Endothelial cell of umbilical vein (primary cell): ENCODE results near the gene CNN2. TPM values are rescaled to one million over a fixed set of nuclear protein-coding genes. Genes with fewer than 3 reads are reported as not detected.

Experiments
- BruUV-seq: library from RNA; stranded (reverse); fragments of 400-500 nt; replicated peaks from 2 replicates; lab custom pipeline; 2021; lab: Mats Ljungman, UMichigan
- CTCF ChIA-PET: fragments of 300-600, 350-600 bp; sonication (Branson Sonifier 250); formaldehyde crosslinking; loops from one replicate; lab custom pipeline; 2021; ENCODE audit warnings: antibody characterized with exemption, inconsistent platforms; lab: Charles Lee
- POLR2A ChIA-PET: fragments of 300-600, 350-600 bp; sonication (Branson Sonifier 250); formaldehyde crosslinking; loops from one replicate; lab custom pipeline; 2021; ENCODE audit warnings: antibody characterized with exemption, inconsistent platforms; lab: Charles Lee
- DNase-seq: peaks from one replicate; pipeline ENCODE4 v3.0.0-alpha.2; 2011; ENCODE audit warnings: low read depth, low spot score
- FAIRE-seq: peaks from 2 replicates; lab custom pipeline; 2011; peaks lifted over from hg19 to GRCh38; lab: Jason Lieb, UNC
- H2AFZ ChIP-seq: 2 replicates; pipeline ENCODE4 v1.6.0; 2012; ENCODE audit warnings: low read depth, low read length, control low read depth, inconsistent platforms
- H3K27ac ChIP-seq: 2 replicates; pipeline ENCODE4 v1.5.1; 2011; ENCODE audit warnings: low read depth, mild to moderate bottlenecking, control low read depth, low read length, moderate library complexity; ENCODE audit not compliant: insufficient read depth
- H3K27me3 ChIP-seq, 2 experiments: 2 replicates each; pipeline versions ENCODE4 v1.6.0 to v1.6.1; 2011; ENCODE audit warnings: low read length in 2 of 2, mixed read lengths in 1 of 2; ENCODE audit not compliant: control insufficient read depth in 2 of 2, insufficient read depth in 2 of 2
- H3K36me3 ChIP-seq, 2 experiments: 2 replicates in 1 of 2; 3 replicates in 1 of 2; pipeline ENCODE4 v1.5.1; 2011; ENCODE audit warnings: low read length in 2 of 2, mild to moderate bottlenecking in 1 of 2, moderate library complexity in 1 of 2; ENCODE audit not compliant: control insufficient read depth in 2 of 2, insufficient read depth in 2 of 2; ENCODE audit errors: extremely low read depth in 1 of 2
- H3K4me1 ChIP-seq: 3 replicates; pipeline ENCODE4 v1.5.1; 2011; ENCODE audit warnings: mild to moderate bottlenecking, low read length; ENCODE audit not compliant: control insufficient read depth, insufficient read depth; ENCODE audit errors: extremely low read depth
- H3K4me2 ChIP-seq: 2 replicates; pipeline ENCODE4 v1.6.1; 2011; ENCODE audit warnings: low read length, control low read depth, mixed read lengths; ENCODE audit not compliant: insufficient read depth
- H3K4me3 ChIP-seq, 3 experiments: fragments of 200-600 bp in 1 of 3; sonication (generic), shearing (Covaris generic) in 1 of 3; replicated peaks in 1 of 3; 2 replicates each; pipeline ENCODE4 v1.5.1; 2011 to 2016; ENCODE audit warnings: control low read depth in 3 of 3, low read length in 3 of 3, mild to moderate bottlenecking in 2 of 3, inconsistent platforms in 1 of 3, low read depth in 1 of 3, moderate library complexity in 1 of 3; ENCODE audit not compliant: insufficient read depth in 1 of 3
- H3K79me2 ChIP-seq: 2 replicates; pipeline ENCODE4 v1.6.0; 2012; ENCODE audit warnings: low read length, inconsistent platforms; ENCODE audit not compliant: control insufficient read depth, insufficient read depth
- H3K9ac ChIP-seq: replicated peaks from 2 replicates; pipeline ENCODE3; 2011; ENCODE audit warnings: low read length, control low read depth; ENCODE audit not compliant: insufficient read depth; ENCODE audit errors: extremely low read depth
- H3K9me1 ChIP-seq: replicated peaks from 3 replicates; pipeline ENCODE4 v1.6.0; 2011; ENCODE audit warnings: mild to moderate bottlenecking, low read length; ENCODE audit not compliant: control insufficient read depth, insufficient read depth; ENCODE audit errors: extremely low read depth
- H3K9me3 ChIP-seq: replicated peaks from 2 replicates; pipeline ENCODE4 v1.5.1; 2012; ENCODE audit warnings: low read length, inconsistent platforms; ENCODE audit not compliant: control insufficient read depth, insufficient read depth
- H4K20me1 ChIP-seq: replicated peaks from 2 replicates; pipeline ENCODE3; 2011; ENCODE audit warnings: mild to moderate bottlenecking, low read length; ENCODE audit not compliant: control insufficient read depth, insufficient read depth; ENCODE audit errors: extremely low read depth
- CTCF ChIP-seq, 2 donors: IDR thresholded peaks; 1 replicate in 1 of 2; 2 replicates in 1 of 2; pipeline ENCODE4 v1.5.1; 2011; ENCODE audit warnings: low read length in 2 of 2, mild to moderate bottlenecking in 2 of 2, moderate library complexity in 2 of 2, control low read depth in 1 of 2, inconsistent platforms in 1 of 2, low read depth in 1 of 2; ENCODE audit not compliant: insufficient read depth in 1 of 2; ENCODE audit errors: extremely low read depth in 1 of 2
- EZH2 ChIP-seq: IDR thresholded peaks from 2 replicates; pipeline ENCODE4 v1.6.1; 2012; ENCODE audit warnings: borderline replicate concordance, low read depth, mild to moderate bottlenecking, moderate library complexity, low read length, inconsistent platforms; ENCODE audit not compliant: severe bottlenecking
- FOS ChIP-seq: IDR thresholded peaks from 2 replicates; pipeline ENCODE4 v1.6.1; 2011; ENCODE audit warnings: mild to moderate bottlenecking, low read length, moderate library complexity, borderline replicate concordance; ENCODE audit not compliant: insufficient read depth
- GATA2 ChIP-seq: IDR thresholded peaks from 2 replicates; pipeline ENCODE4 v1.7.0; 2011; ENCODE audit warnings: low read depth, mild to moderate bottlenecking, moderate library complexity, mixed read lengths, low read length; ENCODE audit not compliant: insufficient read length, insufficient read depth
- JUN ChIP-seq: IDR thresholded peaks from 2 replicates; pipeline ENCODE4 v1.6.1; 2011; ENCODE audit warnings: borderline replicate concordance, low read depth; ENCODE audit not compliant: insufficient read length, insufficient read depth
- MYC ChIP-seq: IDR thresholded peaks from one replicate; pipeline ENCODE4 v1.6.1; 2011; ENCODE audit warnings: mild to moderate bottlenecking, low read depth, low read length
- POLR2A ChIP-seq: IDR thresholded peaks from 2 replicates; pipeline ENCODE4 v1.6.1; 2012; ENCODE audit warnings: low read depth, mild to moderate bottlenecking, control low read depth, low read length
- POLR2AphosphoS5 ChIP-seq: IDR thresholded peaks from 2 replicates; pipeline ENCODE4 v1.6.1; 2012; ENCODE audit warnings: low read depth, mild to moderate bottlenecking, control low read depth, low read length, moderate library complexity; ENCODE audit not compliant: insufficient read depth
- dilution Hi-C: fragments of 300-500 bp; cut with MboI; formaldehyde crosslinking; loops from one replicate; pipeline ENCODE4 v1.15.0; 2019; ENCODE audit warnings: low sequenced_read_pairs; ENCODE audit not compliant: extremely low pct_ligation_motif_present
- intact Hi-C: fragments of 100-400 bp; cut with micrococcal nuclease; formaldehyde crosslinking; loops from one replicate; pipeline ENCODE4 v1.10.0; 2022
- polyA plus RNA-seq, 4 experiments: library from polyadenylated mRNA; depleted of rRNA in 3 of 4; stranded (reverse) in 3 of 4; unstranded in 1 of 4; fragments of >200 nt; gene quantifications; 2 replicates each; pipeline versions ENCODE4 v1.2.1 to v1.2.3, GENCODE V29; 2011 to 2012; ENCODE audit warnings: missing spikeins in 1 of 4
- total RNA-seq: library from RNA; stranded (reverse); gene quantifications from 2 replicates; pipeline ENCODE4 v1.2.3, GENCODE V29; 2021

The CNN2 gene
- total and polyA plus RNA-seq, 2 donors (not counting 3 experiments of a cell fraction or from before 2014, with no cell fraction given): 207 to 286 TPM

DNA sequence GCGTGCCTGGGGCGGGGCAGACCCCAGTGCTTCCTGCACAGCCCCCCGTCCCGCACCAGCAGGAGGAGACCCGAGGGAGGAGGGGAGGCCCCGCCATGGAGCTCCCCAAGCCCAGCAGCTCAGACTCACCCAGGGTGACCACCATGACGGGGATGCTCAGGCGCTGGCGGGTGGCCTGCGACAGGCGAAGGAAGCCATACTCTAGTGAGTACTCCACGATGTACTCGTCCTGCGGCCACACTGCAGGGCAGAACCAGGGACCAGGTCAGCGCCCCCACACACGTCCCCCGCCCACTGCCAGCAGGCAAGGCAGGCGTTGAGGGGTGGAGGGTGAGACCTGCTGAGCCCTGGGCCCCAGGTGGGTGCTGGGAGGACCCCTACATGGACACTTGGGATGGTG is 14.1 kb upstream of the CNN2 start:
- Histone ChIP-seq H3K4me1 (peaks cover 12% of the 10 kb centered on the region), H3K27ac (no peak overlapping the region), H2AFZ (no peak overlapping the region), H3K9me1 (no peaks in the 10 kb centered on the region), H3K9me3 (no peaks in the 10 kb centered on the region), H3K79me2 (peaks cover 42% of the 10 kb centered on the region), H3K4me2 (no peak overlapping the region), H3K9ac (no peak overlapping the region), H3K36me3 (peaks cover 5 to 23% of the 10 kb centered on the region in 2 experiments), H3K27me3 (no peaks in the 10 kb centered on the region), H3K4me3 (no peak overlapping the region), H4K20me1 (no peaks in the 10 kb centered on the region)
- no peak for FAIRE-seq
- CTCF ChIA-PET: interaction anchor here (0.7 kb wide), 1 partner anchor 89 kb away, joined by 4 read pairs; no protein-coding TSS in a partner anchor
- TF ChIP-seq POLR2AphosphoS5: no peak
- no peak for TF ChIP-seq CTCF (IDR thresholded peaks at IDR 0.05; ENCODE audit: extremely low read depth in 1 of 2, insufficient read depth in 1 of 2, low read depth in 1 of 2, low read length in 2 of 2)
- TF ChIP-seq EZH2: no peak
- no peak for TF ChIP-seq FOS
- TF ChIP-seq MYC: no peak
- no peak for TF ChIP-seq POLR2A
- TF ChIP-seq JUN: no peak
- TF ChIP-seq GATA2: no peak
- DNase-seq: no peak
- dilution Hi-C loops: no loop called here
- no TSS peak for BruUV-seq
- POLR2A ChIA-PET: no interaction called here
- intact Hi-C loops: no loop called here
